Activated gamma-delta T cell treated with Interleukin-2 at 50 U/mL for 16 hours (primary cell): ENCODE data around the gene DOCK2.
"Not testable (repeated sequence)": the region's sequence is repeated elsewhere in the genome, so short reads cannot be mapped to it uniquely, and the experiment has no call there.

Experiments
- DNase-seq: peaks from one replicate; pipeline ENCODE4 v3.0.0-alpha.2; 2020

DOCK2 gene

GRCh38 chr5:169832304-169832703 lies 195.2 kb downstream of the DOCK2 start:
- DNase-seq: no peak

- DNase-seq: no peak
Measured at GRCh38 chr5:169832845-169833244, 195.8 kb downstream of the DOCK2 start.

GRCh38 chr5:169833681-169834292 lies 196.7 kb downstream of the DOCK2 start:
- DNase-seq: not testable (repeated sequence)

- not testable (repeated sequence) for DNase-seq
Measured at GRCh38 chr5:169834540-169834939, 197.5 kb downstream of the DOCK2 start.

- no peak for DNase-seq
Measured at GRCh38 chr5:169836835-169837536, 199.9 kb downstream of the DOCK2 start.

GRCh38 chr5:169837686-169838085 lies 200.6 kb downstream of the DOCK2 start:
- no peak for DNase-seq

- DNase-seq: no peak
Measured at GRCh38 chr5:169838688-169839087, 201.6 kb downstream of the DOCK2 start.

- no peak for DNase-seq
Measured at GRCh38 chr5:169840405-169840804, 203.3 kb downstream of the DOCK2 start.

- no peak for DNase-seq
Measured at GRCh38 chr5:169842699-169843098, 205.6 kb downstream of the DOCK2 start.

GRCh38 chr5:169847519-169847918 lies 210.4 kb downstream of the DOCK2 start:
- DNase-seq: no peak

- DNase-seq: no peak
Measured at GRCh38 chr5:169848271-169848670, 211.2 kb downstream of the DOCK2 start.

- no peak for DNase-seq
Measured at GRCh38 chr5:169848792-169849191, 211.7 kb downstream of the DOCK2 start.

GRCh38 chr5:169850409-169850808 lies 213.3 kb downstream of the DOCK2 start:
- no peak for DNase-seq

- no peak for DNase-seq
Measured at GRCh38 chr5:169851321-169851850, 214.3 kb downstream of the DOCK2 start.

- no peak for DNase-seq
Measured at GRCh38 chr5:169856571-169856970, 219.5 kb downstream of the DOCK2 start.

- DNase-seq: no peak
Measured at GRCh38 chr5:169860585-169860984, 223.5 kb downstream of the DOCK2 start.

- DNase-seq: no peak
Measured at GRCh38 chr5:169861433-169861832, 224.4 kb downstream of the DOCK2 start.

GRCh38 chr5:169861934-169862333 lies 224.9 kb downstream of the DOCK2 start:
- no peak for DNase-seq

GRCh38 chr5:169862391-169862811 lies 225.3 kb downstream of the DOCK2 start:
- no peak for DNase-seq

- DNase-seq: no peak
Measured at GRCh38 chr5:169864483-169864882, 227.4 kb downstream of the DOCK2 start.

- no peak for DNase-seq
Measured at GRCh38 chr5:169867347-169867746, 230.3 kb downstream of the DOCK2 start.

GRCh38 chr5:169869066-169869465 lies 232.0 kb downstream of the DOCK2 start:
- DNase-seq: no peak

GRCh38 chr5:169870211-169870610 lies 233.1 kb downstream of the DOCK2 start:
- no peak for DNase-seq

- no peak for DNase-seq
Measured at GRCh38 chr5:169871826-169872490, 234.9 kb downstream of the DOCK2 start.
